ENCODE results near the gene IFNLR1. TPM values are rescaled to one million over a fixed set of nuclear protein-coding genes. Genes with fewer than 3 reads are reported as not detected.

Gene IFNLR1
- total and polyA plus RNA-seq, 2 of the 8 experiments (the other 6 are each of a cell fraction or from before 2014, with no cell fraction given), result 6.8 to 10.1 TPM

GRCh38 chr1:24205345-24206082 is 18.4 kb upstream of the IFNLR1 start (continued):
- no peak for TF ChIP-seq CHD1 (IDR thresholded peaks at IDR 0.05; ENCODE audit: low read depth, low read length)

All from H1 (cell line).